NCI-H748 treated with DMSO at 0.1 percent for 48 hours (cell line): ENCODE measurements around the gene ZNF831.

Source experiments
- DNase-seq: peaks from one replicate; lab custom pipeline; 2025; lab: John Stamatoyannopoulos, UW

The ZNF831 gene

GRCh38 chr20:59141818-59142581 lies 21.6 kb upstream of the ZNF831 start:
- no peak for DNase-seq

- DNase-seq = no peak
Observed at GRCh38 chr20:59143326-59143725, 20.3 kb upstream of the ZNF831 start.

- no peak for DNase-seq
Observed at GRCh38 chr20:59144179-59144830, 19.3 kb upstream of the ZNF831 start.

- DNase-seq = no peak
Observed at GRCh38 chr20:59144831-59145196, 18.8 kb upstream of the ZNF831 start.

GRCh38 chr20:59145247-59145923 lies 18.2 kb upstream of the ZNF831 start:
- no peak for DNase-seq

GRCh38 chr20:59145924-59146779 lies 17.5 kb upstream of the ZNF831 start:
- DNase-seq = no peak

GRCh38 chr20:59146780-59147565 lies 16.6 kb upstream of the ZNF831 start:
- no peak for DNase-seq

GRCh38 chr20:59147586-59147985 lies 16.0 kb upstream of the ZNF831 start:
- DNase-seq = no peak

- no peak for DNase-seq
Observed at GRCh38 chr20:59148701-59149493, 14.7 kb upstream of the ZNF831 start.

GRCh38 chr20:59149678-59150504 lies 13.7 kb upstream of the ZNF831 start:
- DNase-seq = no peak

- DNase-seq = no peak
Observed at GRCh38 chr20:59150821-59151251, 12.8 kb upstream of the ZNF831 start.

- no peak for DNase-seq
Observed at GRCh38 chr20:59151391-59151790, 12.2 kb upstream of the ZNF831 start.

- DNase-seq = no peak
Observed at GRCh38 chr20:59151820-59152219, 11.8 kb upstream of the ZNF831 start.

GRCh38 chr20:59152559-59153354 lies 10.9 kb upstream of the ZNF831 start:
- DNase-seq = no peak

- DNase-seq = no peak
Observed at GRCh38 chr20:59153355-59153681, 10.3 kb upstream of the ZNF831 start.

- DNase-seq = no peak
Observed at GRCh38 chr20:59153832-59154231, 9.8 kb upstream of the ZNF831 start.

GRCh38 chr20:59154317-59155013 lies 9.2 kb upstream of the ZNF831 start:
- DNase-seq = no peak

- no peak for DNase-seq
Observed at GRCh38 chr20:59157064-59157463, 6.6 kb upstream of the ZNF831 start.
